Upper lobe of left lung (tissue), 4 donors: ENCODE data around the gene AVEN.

Source experiments
- EP300 ChIP-seq, 4 donors: sonication (generic); formaldehyde crosslinking; IDR thresholded peaks; one replicate each; pipeline ENCODE4 v1.5.1; 2017; ENCODE audit warnings: antibody characterized with exemption in 4 of 4, control low read depth in 2 of 4
- POLR2A ChIP-seq, 4 donors: fragments of 450-650 bp; IDR thresholded peaks; one replicate each; pipeline ENCODE4 v1.5.1; 2016 to 2017; ENCODE audit warnings: antibody characterized with exemption in 4 of 4, mild to moderate bottlenecking in 2 of 4
- TF ChIP-seq, protein P1 (sequence below), 6 experiments: fragments of 450-650 bp in 4 of 6; fragments of 200-600 bp in 2 of 6; sonication (generic) in 2 of 6; IDR thresholded peaks; one replicate each; pipeline ENCODE4 v1.5.1; 2016 to 2019; ENCODE audit warnings: antibody characterized with exemption in 6 of 6

DNA sequence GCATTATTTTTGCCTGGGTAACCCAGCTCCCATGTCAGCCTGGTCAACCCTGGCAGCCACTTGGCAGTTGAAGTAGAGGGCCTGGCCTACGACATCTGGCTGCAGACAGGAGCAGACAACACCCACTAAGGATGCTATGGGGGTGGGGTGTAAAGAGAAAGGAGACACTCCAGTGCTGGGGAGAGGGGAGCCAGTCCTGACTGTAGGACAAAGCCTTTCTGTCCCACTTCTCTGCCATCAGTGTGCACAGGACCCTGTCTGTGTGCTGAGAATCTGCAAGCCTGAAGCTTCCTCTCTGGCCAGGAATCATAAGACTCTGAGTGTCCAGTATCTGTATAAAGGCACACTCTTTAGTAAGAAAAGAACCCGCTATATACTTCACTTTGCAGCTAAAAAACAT lies 167.0 kb downstream of the AVEN start:
- TF ChIP-seq, protein P1, sequence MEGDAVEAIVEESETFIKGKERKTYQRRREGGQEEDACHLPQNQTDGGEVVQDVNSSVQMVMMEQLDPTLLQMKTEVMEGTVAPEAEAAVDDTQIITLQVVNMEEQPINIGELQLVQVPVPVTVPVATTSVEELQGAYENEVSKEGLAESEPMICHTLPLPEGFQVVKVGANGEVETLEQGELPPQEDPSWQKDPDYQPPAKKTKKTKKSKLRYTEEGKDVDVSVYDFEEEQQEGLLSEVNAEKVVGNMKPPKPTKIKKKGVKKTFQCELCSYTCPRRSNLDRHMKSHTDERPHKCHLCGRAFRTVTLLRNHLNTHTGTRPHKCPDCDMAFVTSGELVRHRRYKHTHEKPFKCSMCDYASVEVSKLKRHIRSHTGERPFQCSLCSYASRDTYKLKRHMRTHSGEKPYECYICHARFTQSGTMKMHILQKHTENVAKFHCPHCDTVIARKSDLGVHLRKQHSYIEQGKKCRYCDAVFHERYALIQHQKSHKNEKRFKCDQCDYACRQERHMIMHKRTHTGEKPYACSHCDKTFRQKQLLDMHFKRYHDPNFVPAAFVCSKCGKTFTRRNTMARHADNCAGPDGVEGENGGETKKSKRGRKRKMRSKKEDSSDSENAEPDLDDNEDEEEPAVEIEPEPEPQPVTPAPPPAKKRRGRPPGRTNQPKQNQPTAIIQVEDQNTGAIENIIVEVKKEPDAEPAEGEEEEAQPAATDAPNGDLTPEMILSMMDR (IDR thresholded peaks at IDR 0.05), result no peak
- no peak for TF ChIP-seq EP300 (IDR thresholded peaks at IDR 0.05)
- no peak for TF ChIP-seq POLR2A (IDR thresholded peaks at IDR 0.05)
